ENCODE results near the gene OVCH1. TPM values are rescaled to one million over a fixed set of nuclear protein-coding genes. Genes with fewer than 3 reads are reported as not detected.
"Not testable (repeated sequence)": the region's sequence is repeated elsewhere in the genome, so short reads cannot be mapped to it uniquely, and the experiment has no call there.

The OVCH1 gene
- total RNA-seq, 1 donor from 2014 or later: not detected

GRCh38 chr12:29451888-29452287, 45.6 kb downstream of the OVCH1 start:
- no peak for TF ChIP-seq CTCF (conservative IDR thresholded peaks at IDR 0.05; ENCODE audit: low read depth, low read length)
- DNase-seq (ENCODE audit: low read depth): no peak
- no peak overlapping the region for H3K4me3 ChIP-seq (ENCODE audit: low read depth, low read length)

GRCh38 chr12:29448157-29448556, 49.3 kb downstream of the OVCH1 start:
- no peak overlapping the region for H3K4me3 ChIP-seq (ENCODE audit: low read depth, low read length)
- DNase-seq (ENCODE audit: low read depth): no peak
- no peak for TF ChIP-seq CTCF (conservative IDR thresholded peaks at IDR 0.05; ENCODE audit: low read depth, low read length)

- no peak for DNase-seq (ENCODE audit: low read depth)
- H3K4me3 ChIP-seq (ENCODE audit: low read depth, low read length): no peak overlapping the region
- TF ChIP-seq CTCF (conservative IDR thresholded peaks at IDR 0.05; ENCODE audit: low read depth, low read length): no peak
These were observed 50.1 kb downstream of the OVCH1 start for GRCh38 chr12:29447285-29447975.

GRCh38 chr12:29439506-29439905, 58.0 kb downstream of the OVCH1 start:
- no peak overlapping the region for H3K4me3 ChIP-seq (ENCODE audit: low read depth, low read length)
- no peak for TF ChIP-seq CTCF (conservative IDR thresholded peaks at IDR 0.05; ENCODE audit: low read depth, low read length)
- DNase-seq (ENCODE audit: low read depth): no peak

- H3K4me3 ChIP-seq (ENCODE audit: low read depth, low read length): no peak overlapping the region
- no peak for TF ChIP-seq CTCF (conservative IDR thresholded peaks at IDR 0.05; ENCODE audit: low read depth, low read length)
- no peak for DNase-seq (ENCODE audit: low read depth)
These were observed 58.6 kb downstream of the OVCH1 start for GRCh38 chr12:29438752-29439408.

- no peak for TF ChIP-seq CTCF (conservative IDR thresholded peaks at IDR 0.05; ENCODE audit: low read depth, low read length)
- no peak for DNase-seq (ENCODE audit: low read depth)
- H3K4me3 ChIP-seq (ENCODE audit: low read depth, low read length): no peak overlapping the region
These were observed 59.9 kb downstream of the OVCH1 start for GRCh38 chr12:29437575-29437974.

- not testable (repeated sequence) for DNase-seq (ENCODE audit: low read depth); H3K4me3 ChIP-seq (ENCODE audit: low read depth, low read length)
These were observed 60.7 kb downstream of the OVCH1 start for GRCh38 chr12:29436815-29437214.

Data from epithelial cell of proximal tubule (primary cell).